ENCODE data around the gene PLGRKT.
"Not testable (repeated sequence)": the region's sequence is repeated elsewhere in the genome, so short reads cannot be mapped to it uniquely, and the experiment has no call there.

Gene PLGRKT

DNA sequence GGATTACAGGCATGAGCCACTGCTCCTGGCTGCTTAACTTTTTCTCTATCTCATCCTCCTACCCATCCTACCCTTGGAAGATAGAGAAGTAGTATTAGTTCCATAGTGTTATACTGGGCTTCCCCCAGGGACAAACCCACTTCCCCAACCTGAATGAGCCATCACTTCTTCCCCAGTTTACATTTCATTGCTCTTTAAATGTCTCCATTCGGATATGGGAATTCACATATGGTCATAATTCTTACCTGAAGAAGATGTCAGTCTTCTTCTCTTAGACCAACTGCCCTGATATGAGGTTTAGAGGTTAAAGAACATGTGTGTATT is 14.5 kb upstream of the PLGRKT start:
- no peak for DNase-seq (ENCODE audit: low read depth)

GRCh38 chr9:5450359-5451091 is 12.8 kb upstream of the PLGRKT start, which contains the start of gene CD274:
TSS of gene CD274 (plus strand) at chr9:5450542. CDS start at chr9:5456114, 5,572 bp downstream.
- DNase-seq (ENCODE audit: low read depth): peak; percentile 75

DNA sequence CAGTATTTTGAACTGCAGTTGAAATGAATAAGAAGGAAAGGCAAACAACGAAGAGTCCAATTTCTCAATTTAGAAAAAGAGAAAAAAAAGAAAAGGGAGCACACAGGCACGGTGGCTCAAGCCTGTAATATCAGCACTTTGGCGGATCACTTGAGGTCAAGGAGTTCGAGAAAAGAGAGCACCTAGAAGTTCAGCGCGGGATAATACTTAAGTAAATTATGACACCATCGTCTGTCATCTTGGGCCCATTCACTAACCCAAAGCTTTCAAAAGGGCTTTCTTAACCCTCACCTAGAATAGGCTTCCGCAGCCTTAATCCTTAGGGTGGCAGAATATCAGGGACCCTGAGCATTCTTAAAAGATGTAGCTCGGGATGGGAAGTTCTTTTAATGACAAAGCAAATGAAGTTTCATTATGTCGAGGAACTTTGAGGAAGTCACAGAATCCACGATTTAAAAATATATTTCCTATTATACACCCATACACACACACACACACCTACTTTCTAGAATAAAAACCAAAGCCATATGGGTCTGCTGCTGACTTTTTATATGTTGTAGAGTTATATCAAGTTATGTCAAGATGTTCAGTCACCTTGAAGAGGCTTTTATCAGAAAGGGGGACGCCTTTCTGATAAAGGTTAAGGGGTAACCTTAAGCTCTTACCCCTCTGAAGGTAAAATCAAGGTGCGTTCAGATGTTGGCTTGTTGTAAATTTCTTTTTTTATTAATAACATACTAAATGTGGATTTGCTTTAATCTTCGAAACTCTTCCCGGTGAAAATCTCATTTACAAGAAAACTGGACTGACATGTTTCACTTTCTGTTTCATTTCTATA is 12.0 kb upstream of the PLGRKT start:
- DNase-seq (ENCODE audit: low read depth): no peak

DNA sequence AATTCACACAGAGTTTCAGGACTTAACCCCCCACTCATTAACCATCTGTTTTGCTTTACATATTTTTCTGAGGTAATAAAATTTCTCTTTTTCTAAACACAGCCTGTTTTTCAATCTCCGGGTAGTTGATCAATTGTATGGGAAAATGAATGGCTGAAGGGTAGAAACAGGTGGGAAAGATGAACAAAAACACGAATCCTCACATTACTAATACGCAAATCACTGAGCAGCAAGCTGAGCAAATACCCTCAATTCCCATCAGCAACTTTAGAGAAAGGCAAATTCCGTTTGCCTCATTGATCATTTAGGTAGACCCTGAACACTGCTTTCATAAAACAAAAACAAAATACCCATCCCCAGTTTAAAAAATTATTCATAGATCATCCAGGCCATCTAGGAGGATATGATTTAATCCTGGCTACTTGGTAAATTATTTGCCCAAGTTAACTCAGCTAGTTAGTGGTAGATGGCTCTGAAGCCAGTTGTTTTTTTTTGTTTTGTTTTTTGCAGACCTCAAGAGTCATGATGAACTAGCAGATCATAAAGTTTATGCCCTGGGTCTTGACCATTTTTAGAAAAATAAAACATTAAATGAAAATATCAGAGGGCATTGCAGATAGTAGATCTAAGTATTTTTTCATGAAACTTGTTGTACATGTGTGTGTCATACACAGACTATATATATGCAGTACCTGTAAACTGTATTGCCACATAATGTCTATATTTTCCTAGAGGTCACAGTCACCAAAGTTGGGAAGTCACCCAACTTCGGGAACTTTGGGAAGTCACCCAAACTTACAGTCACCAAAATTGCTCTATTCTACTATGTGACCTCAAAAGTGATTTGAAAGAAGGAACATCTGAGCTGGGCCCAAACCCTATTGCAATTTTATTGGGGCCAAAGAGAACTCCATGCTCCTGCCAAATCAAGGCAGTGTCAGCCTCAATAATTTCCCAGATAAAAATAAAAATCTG is 11.0 kb upstream of the PLGRKT start:
- DNase-seq (ENCODE audit: low read depth): no peak

DNA sequence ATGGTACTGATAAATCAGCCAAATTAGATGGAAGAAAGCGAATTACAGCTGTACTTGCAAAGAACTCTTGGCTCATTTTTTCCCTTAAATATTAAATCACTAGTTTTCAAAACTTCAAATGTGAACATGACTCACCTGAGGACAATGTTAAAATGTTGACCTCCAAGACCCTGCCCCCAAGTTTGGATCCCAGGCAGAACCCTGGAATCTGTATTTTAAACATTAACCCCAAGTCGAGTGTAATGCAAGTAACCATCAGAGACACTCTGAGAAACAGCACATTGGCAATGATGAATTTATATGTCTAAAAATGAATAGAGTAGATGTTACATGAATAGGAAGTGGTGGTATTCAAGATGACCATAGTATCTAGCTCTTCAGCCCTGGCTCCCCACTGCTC is 10.3 kb upstream of the PLGRKT start:
- DNase-seq (ENCODE audit: low read depth): no peak

DNA sequence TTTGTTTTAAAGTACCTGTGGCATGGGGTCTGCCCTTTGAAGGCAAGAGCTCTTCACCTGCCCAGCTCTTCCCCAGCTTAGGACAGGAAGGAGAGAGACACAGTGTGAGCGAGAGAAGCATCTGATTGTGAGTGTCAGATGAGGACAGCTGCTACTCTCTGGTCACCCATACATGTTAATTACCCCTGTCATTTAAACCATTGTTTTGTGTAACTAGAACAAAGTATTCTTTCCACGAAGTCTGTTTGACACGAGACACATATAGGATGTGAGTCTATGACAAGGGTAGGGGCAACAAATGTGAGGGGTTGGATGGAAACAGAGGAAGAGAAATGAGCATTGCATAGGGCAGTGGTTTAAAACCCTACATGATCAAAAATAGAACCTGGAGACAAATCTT is 9.6 kb upstream of the PLGRKT start:
- no peak for DNase-seq (ENCODE audit: low read depth)

GRCh38 chr9:5446451-5447236 is 8.9 kb upstream of the PLGRKT start:
- no peak for DNase-seq (ENCODE audit: low read depth)

- no peak for DNase-seq (ENCODE audit: low read depth)
Measured at GRCh38 chr9:5445886-5446285, 8.2 kb upstream of the PLGRKT start.

DNA sequence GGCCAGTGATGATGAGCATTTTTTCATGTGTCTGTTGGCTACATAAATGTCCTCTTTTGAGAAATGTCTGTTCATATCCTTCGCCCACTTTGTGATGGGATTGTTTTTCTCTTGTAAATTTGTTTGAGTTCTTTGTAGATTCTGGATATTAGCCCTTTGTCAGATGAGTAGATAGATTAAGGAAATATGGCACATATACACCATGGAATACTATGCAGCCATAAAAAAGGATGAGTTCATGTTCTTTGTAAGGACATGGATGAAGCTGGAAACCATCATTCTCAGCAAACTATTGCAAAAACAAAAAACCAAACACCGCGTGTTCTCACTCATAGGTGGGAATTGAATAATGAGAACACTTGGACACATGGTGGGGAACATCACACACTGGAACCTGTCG is 7.4 kb upstream of the PLGRKT start:
- DNase-seq (ENCODE audit: low read depth): not testable (repeated sequence)

- DNase-seq (ENCODE audit: low read depth): no peak
Measured at GRCh38 chr9:5443850-5444249, 6.1 kb upstream of the PLGRKT start.

DNA sequence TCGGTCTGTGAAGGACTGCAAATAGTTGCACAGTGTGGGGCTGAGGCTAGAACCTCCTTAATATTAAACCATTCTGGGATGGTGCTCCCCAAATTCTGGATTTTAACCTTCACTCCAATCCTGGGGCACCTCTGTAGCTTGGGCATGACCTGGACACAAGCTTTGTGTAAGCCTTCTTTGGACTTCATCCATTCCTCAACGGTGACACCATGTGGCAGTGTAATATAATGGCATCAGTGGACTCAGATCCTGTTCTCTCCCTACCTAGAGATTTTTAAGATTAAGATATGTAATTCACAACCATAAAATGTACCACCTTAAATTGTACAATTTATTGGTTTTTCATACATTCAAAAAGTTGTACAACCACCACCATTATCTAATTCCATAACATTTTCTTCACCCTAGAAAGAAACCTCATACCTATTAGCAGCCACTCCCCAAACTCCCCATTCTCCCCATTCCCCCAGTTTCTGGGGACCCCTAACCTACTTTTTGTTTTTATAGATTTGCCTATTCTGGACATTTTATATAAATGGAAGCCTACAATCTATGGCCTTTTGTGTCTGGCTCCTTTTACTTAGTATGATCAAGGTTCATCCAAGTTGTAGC is 4.8 kb upstream of the PLGRKT start:
- no peak for DNase-seq (ENCODE audit: low read depth)

DNA sequence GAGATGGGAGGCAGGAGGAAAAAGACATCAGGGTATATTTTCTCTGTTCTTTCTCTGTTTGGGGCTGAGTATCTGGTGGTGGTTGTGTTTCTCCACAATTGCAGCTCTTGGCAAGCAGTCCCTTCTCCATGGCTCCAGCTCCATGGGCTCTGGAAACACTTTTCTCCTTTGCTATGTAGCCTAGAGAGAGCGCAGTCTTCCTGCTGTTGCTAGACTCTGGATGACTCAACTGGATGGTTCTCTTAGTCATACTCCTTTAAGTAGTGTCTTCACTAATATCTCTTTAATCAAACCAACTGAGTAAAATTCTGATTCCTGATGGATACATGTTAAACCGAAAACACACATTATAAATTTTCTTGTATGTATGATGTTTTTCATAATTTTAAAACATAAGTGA is 3.3 kb upstream of the PLGRKT start:
- DNase-seq (ENCODE audit: low read depth): no peak

DNA sequence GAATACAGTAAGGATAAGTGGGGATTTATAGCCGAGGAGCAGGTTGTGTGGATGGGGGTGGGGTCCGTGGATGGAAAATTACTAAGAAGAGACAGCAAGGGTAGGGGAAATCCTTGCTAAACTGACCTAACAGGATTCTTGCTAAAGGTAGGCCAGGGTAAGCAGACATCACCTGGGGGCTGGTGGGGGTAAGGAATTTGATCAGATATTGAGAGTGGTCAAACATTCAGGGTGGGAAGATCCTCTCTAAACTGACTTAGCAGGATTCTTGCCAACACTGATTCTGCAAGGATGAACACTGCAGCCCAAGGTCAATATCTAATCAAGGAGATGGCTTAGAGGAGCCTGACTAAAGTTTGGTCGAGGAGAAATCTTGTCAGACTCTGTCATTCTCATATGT is 2.7 kb upstream of the PLGRKT start:
- no peak for DNase-seq (ENCODE audit: low read depth)

DNA sequence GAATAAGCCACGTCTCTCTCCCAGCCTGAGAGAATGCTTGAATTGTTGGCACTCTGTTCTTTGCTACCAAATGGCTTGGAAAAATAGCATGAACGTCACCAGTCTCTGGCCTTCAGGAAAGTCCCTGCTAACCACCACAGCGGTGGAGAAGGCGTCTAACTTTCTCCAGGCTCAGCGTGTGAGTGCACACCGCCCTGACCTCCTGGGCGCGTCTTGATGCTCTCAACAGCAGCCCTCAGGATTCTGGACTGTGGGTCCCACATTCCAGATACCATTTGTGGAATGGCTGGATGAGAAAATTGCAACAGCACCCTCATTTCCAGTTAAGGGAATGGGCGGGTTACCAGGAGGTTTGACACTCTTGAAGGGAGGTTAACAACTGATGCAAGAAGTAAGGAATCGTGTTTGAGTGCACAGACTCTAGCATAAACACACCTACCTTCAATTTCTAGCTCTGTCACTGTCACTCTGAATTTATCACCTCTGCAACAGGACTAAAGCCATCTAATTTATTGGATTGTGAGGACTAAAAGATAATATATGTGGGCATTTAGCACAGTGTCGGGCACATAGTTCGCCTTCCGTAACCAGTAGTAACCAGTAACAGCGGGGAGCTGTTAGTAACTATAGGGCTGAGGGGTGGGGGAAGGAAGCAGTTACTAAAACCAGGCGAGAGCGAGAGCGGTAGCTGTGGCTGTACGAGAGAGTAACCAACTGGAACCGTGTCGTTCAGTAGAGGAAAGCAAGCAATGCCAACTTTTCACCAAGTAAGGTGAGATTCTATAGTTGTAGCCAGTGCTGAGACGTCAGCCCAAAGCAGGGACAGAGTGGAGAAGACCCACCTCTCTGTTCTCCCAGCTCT is 807 bp upstream of the PLGRKT start:
- DNase-seq (ENCODE audit: low read depth): no peak

- no peak for DNase-seq (ENCODE audit: low read depth)
Measured at GRCh38 chr9:5436441-5436840, 1.3 kb downstream of the PLGRKT start.

DNA sequence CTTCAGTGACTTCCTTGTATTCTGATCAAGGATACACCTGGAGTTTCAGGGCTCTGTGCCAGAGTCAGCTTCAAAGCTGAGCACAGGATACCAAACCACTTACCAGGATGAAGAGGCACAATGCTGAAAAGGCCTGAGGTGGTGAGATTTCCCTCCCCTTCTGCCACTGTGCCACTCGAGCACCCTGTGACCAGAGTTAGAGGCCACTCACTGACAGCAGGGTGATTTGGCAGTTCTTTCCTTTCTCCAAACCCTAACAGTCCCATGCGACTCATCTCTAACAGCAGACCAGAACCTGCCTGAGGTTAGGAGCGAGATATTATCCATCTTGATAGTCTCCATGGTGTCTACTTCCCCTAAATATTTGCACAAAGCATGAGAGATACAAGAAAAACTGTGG is 1.8 kb downstream of the PLGRKT start:
- no peak for DNase-seq (ENCODE audit: low read depth)

GRCh38 chr9:5433841-5434810 is 3.6 kb downstream of the PLGRKT start:
- DNase-seq (ENCODE audit: low read depth): not testable (repeated sequence)

DNA sequence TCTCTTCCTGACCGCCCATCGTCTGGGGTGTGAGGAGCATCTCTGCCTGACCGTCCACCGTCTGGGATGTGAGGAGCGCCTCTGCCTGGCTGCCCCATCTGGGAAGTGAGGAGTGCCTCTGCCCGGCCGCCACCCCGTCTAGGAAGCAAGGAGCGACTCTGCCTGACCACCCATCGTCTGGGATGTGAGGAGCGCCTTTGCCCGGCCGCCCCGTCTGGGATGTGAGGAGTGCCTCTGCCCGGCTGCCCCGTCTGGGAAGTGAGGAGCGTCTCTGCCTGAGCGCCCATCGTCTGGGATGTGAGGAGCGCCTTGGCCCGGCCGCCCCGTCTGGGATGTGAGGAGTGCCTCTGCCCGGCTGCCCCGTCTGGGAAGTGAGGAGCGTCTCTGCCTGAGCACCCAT is 4.4 kb downstream of the PLGRKT start:
- not testable (repeated sequence) for DNase-seq (ENCODE audit: low read depth)

GRCh38 chr9:5432890-5433289 is 4.8 kb downstream of the PLGRKT start:
- not testable (repeated sequence) for DNase-seq (ENCODE audit: low read depth)

Measured in stimulated activated CD8-positive, alpha-beta memory T cell treated with anti-CD3 and anti-CD28 coated beads, Interleukin-12 subunit alpha, Interleukin-12 subunit beta, amount 100 ng/mL, for 4 hours (primary cell).